Stimulated activated CD8-positive, alpha-beta memory T cell treated with anti-CD3 and anti-CD28 coated beads, Interleukin-2, amount 100 ng/mL, for 1 hour (primary cell): ENCODE data around the gene CLK1.
A peak's percentile ranks its signal among the peaks of the same experiment; 100 is the strongest.
"Not testable (repeated sequence)": the region's sequence is repeated elsewhere in the genome, so short reads cannot be mapped to it uniquely, and the experiment has no call there.

Source experiments
- DNase-seq, 2 donors: peaks; one replicate each; pipeline ENCODE4 v3.0.0-alpha.2; 2020; ENCODE audit warnings: low read depth in 2 of 2

Gene CLK1

GRCh38 chr2:200851398-200852248 lies 12.8 kb downstream of the CLK1 start:
- DNase-seq = no peak

- no peak for DNase-seq
These were observed 13.8 kb downstream of the CLK1 start for GRCh38 chr2:200850512-200851256.

- no peak for DNase-seq
These were observed 16.5 kb downstream of the CLK1 start for GRCh38 chr2:200847939-200848338.

GRCh38 chr2:200847269-200847668 lies 17.2 kb downstream of the CLK1 start:
- no peak for DNase-seq

GRCh38 chr2:200845669-200846325 lies 18.7 kb downstream of the CLK1 start:
- DNase-seq = no peak

GRCh38 chr2:200845194-200845593 lies 19.3 kb downstream of the CLK1 start:
- DNase-seq = no peak

- no peak for DNase-seq
These were observed 20.2 kb downstream of the CLK1 start for GRCh38 chr2:200843993-200844948.

- no peak for DNase-seq
These were observed 24.9 kb downstream of the CLK1 start for GRCh38 chr2:200839513-200839912.

- no peak for DNase-seq
These were observed 29.8 kb downstream of the CLK1 start for GRCh38 chr2:200834701-200835100.

GRCh38 chr2:200829258-200829655 lies 35.2 kb downstream of the CLK1 start:
- no peak for DNase-seq

GRCh38 chr2:200828572-200829257 lies 35.7 kb downstream of the CLK1 start:
- DNase-seq = no peak

GRCh38 chr2:200828104-200828503 lies 36.4 kb downstream of the CLK1 start:
- no peak for DNase-seq

GRCh38 chr2:200821686-200822245 lies 42.7 kb downstream of the CLK1 start:
- no peak for DNase-seq

GRCh38 chr2:200820573-200821234 lies 43.8 kb downstream of the CLK1 start:
- no peak for DNase-seq

- not testable (repeated sequence) for DNase-seq
These were observed 45.7 kb downstream of the CLK1 start for GRCh38 chr2:200818732-200819131.

GRCh38 chr2:200814917-200815316 lies 49.5 kb downstream of the CLK1 start:
- no peak for DNase-seq

- no peak for DNase-seq
These were observed 50.1 kb downstream of the CLK1 start for GRCh38 chr2:200814276-200814815.

- peak; percentile 33 to 34 for DNase-seq
These were observed 52.1 kb downstream of the CLK1 start for GRCh38 chr2:200812122-200813022.
